Fibroblast of mammary gland (primary cell): ENCODE results near the gene RAB3GAP1.
"Not testable (repeated sequence)": the region's sequence is repeated elsewhere in the genome, so short reads cannot be mapped to it uniquely, and the experiment has no call there.

Source experiments
- DNase-seq: peaks from one replicate; pipeline ENCODE4 v3.0.0-alpha.2; 2010; ENCODE audit warnings: low read depth
- H3K4me3 ChIP-seq: 2 replicates; pipeline ENCODE4 v1.5.1; 2011; ENCODE audit warnings: low read depth, mild to moderate bottlenecking, low read length, moderate library complexity; ENCODE audit not compliant: control insufficient read depth
- CTCF ChIP-seq: conservative IDR thresholded peaks from 2 replicates; pipeline ENCODE4 v1.5.1; 2011; ENCODE audit warnings: low read depth, low read length, inconsistent platforms; ENCODE audit not compliant: control insufficient read depth, insufficient read depth

RAB3GAP1 gene

DNA sequence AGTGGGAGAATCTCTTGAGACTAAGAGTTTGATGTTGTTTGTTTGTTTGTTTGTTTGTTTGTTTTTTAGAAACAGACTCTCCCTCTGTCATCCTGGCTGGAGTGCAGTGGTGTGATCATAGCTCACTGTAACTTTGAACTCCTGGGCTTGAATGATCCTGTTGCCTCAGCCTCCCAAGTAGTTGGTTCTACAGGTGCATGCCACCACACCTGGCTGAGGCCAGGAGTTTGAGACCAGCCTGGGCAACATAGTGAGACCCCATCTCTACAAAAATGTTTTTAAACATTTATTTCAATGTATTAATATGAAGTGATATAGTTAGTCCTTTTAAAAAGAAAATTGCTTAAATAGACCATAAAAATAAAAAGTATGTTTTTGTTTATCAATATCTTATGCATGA, 40.5 kb upstream of the RAB3GAP1 start:
- H3K4me3 ChIP-seq, result no peak overlapping the region
- no peak for TF ChIP-seq CTCF
- no peak for DNase-seq

DNA sequence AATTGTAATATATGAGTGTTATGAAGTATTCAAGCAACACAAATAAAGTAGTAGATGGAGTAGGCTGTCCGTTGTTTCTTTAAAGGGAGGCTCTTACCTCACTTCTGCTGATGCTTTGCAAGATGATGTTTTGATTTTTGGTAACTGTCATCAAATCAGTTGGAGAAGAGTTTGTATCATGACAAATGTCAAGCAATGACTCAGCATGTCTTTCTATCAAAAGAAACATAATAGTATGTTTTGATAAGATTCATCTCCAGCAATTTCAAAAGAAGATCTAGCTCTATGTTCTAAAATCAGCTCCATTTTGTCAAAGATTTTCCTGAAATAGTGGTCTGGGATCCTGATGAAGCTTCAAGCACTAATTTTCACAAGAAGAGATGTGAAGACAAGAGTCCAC, 30.5 kb upstream of the RAB3GAP1 start:
- no peak overlapping the region for H3K4me3 ChIP-seq
- no peak for TF ChIP-seq CTCF
- DNase-seq, result no peak

DNA sequence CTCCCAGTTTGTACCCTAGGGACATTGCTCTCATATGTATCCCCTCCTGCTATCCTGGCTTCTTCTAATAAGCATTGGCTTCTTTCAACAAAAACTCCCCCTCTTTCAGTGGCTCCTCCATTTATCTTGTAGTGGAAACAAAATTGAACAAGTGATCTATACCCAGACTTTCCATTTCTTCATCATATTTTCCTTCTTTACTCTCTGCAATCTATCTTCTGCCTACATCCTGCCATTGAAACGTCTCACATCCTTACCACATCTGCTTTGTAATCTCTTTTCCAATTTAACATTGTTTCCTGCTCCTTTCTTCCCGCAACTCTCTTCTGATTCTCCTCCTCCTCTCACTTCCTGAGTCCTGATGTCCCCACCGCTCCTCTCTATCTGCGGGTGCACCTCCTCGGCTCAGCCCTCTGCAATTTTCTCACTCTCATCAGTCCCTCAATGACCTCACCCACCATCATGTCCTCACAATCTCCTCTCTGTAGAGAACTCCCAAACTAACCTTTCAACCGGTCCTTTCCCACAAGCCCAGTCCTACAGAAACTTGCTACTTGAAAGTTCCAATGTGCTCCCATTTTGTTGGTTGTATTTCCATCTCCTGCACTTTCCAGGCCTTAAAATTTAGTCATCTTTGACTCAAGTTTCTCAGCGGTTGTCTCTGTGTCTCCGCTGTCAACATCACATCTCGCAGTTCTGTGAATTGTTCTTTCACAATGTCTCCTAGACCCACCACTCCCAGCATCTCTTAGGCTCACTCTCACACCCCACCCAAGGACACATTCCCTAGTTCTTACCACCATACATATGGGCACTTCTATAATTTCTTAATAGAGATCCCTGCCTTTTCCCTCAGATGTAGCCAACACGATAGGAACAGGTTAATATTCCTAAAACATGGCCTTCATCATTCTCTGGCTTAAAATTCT, 28.9 kb upstream of the RAB3GAP1 start:
- no peak for TF ChIP-seq CTCF
- DNase-seq, result no peak
- no peak overlapping the region for H3K4me3 ChIP-seq

GRCh38 chr2:135023886-135024485, 28.1 kb upstream of the RAB3GAP1 start:
- no peak for DNase-seq
- H3K4me3 ChIP-seq, result no peak overlapping the region
- TF ChIP-seq CTCF, result no peak

- H3K4me3 ChIP-seq, result no peak overlapping the region
- DNase-seq, result no peak
- no peak for TF ChIP-seq CTCF
Observed at GRCh38 chr2:135029481-135030134, 22.5 kb upstream of the RAB3GAP1 start.

DNA sequence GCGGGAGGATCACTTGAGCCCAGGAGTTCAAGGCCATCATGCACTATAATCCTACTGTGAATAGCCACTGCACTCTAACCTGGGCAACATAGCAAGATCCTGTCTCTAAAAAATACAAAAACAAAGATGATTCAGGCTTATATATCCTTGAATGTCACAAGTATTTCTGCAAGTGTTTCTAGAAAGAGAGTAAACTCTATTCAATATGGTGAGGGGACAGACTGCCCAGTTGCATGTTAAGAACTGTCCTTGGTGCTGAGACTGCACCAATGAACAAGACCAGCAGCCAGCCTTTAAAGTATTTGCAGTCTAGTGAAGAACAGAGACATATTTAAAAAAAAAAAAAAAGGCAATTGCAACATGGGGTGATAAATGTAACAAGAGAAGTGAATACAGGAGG, 21.3 kb upstream of the RAB3GAP1 start:
- peak; percentile 57 for DNase-seq
- H3K4me3 ChIP-seq, result no peak overlapping the region
- no peak for TF ChIP-seq CTCF

DNA sequence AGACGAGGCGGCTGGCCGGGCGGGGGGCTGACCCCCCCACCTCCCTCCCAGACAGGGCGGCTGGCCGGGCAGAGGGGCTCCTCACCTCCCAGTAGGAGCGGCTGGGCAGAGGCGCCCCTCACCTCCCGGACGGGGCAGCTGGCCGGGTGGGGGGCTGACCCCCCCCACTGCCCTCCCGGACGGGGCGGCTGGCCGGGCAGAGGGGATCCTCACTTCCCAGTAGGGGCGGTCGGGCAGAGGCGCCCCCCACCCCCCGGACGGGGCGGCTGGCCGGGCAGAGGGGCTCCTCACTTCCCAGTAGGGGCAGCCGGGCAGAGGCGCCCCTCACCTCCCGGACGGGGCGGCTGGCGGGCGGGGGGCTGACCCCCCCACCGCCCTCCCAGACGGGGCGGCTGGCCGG, 18.9 kb upstream of the RAB3GAP1 start:
- H3K4me3 ChIP-seq, DNase-seq: not testable (repeated sequence)
